Measurements from ENCODE around the gene ATP2B1. TPM values are rescaled to one million over a fixed set of nuclear protein-coding genes. Genes with fewer than 3 reads are reported as not detected.
"Not testable (repeated sequence)": the region's sequence is repeated elsewhere in the genome, so short reads cannot be mapped to it uniquely, and the experiment has no call there.

The ATP2B1 gene
- total RNA-seq: 43.3 TPM

DNA sequence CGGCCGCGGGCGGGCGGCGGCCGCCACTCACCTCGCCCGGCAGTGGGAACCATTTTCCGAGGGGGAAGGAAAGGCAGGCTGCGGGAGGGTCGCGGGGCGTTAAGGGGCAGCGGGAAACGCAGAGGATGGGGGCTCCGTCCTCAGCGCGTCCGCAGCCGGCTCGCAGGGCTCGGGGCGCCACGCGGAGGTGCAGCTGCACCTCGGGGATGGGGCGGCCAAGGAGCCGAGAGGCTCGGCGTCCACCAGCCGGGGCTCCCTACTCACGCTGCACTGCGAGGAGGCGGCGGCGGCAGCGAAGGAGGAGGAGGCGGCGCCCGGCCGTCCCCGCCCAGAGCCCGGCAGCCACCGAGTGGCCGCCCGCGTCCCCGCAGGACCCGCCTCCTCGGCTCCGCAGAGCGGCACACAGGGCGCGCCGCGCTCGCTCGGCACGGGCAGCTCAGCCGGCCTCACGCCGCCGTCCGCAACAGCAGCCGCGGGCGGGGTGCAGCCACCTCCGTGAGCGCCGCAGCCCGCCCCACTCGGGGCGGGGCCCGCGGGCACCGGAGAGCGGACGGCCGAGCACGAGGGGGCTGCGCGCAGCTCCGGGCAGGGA lies at the start of gene ATP2B1:
Gene ATP2B1 (minus strand): TSS at position 274 of the 592 bp plus-strand sequence. CDS start 52,952 bp downstream, outside the sequence.
- ATAC-seq (peak; percentile 71), DNase-seq (ENCODE audit: low spot score) (peak; percentile 89)
- intact Hi-C loops (cut with DNase I): no loop called here

DNA sequence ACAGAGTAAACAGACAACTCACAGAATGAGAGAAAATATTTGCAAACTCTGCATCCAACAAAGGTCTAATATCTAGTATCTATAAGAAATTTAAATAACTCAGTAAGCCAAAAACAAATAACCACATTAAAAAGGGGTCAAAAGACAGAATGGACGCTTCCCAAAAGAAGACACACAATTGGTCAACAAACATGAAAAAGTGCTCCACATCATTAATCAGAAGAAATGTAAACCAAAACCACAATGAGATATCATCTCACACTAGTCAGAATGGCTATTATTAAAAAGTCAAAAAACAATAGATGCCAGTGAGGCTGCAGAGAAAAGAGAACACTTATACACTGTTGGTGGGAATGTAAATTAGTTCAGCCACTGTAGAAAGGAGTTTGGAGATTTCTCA lies 49.3 kb upstream of the ATP2B1 start:
- intact Hi-C loops (cut with DNase I); ATAC-seq; DNase-seq (ENCODE audit: low spot score): not testable (repeated sequence)

- DNase-seq (ENCODE audit: low spot score) (no peak), ATAC-seq (peak; percentile 89)
- intact Hi-C loops (cut with DNase I): no loop called here
Observed at GRCh38 chr12:89756585-89757398, 48.2 kb upstream of the ATP2B1 start.

DNA sequence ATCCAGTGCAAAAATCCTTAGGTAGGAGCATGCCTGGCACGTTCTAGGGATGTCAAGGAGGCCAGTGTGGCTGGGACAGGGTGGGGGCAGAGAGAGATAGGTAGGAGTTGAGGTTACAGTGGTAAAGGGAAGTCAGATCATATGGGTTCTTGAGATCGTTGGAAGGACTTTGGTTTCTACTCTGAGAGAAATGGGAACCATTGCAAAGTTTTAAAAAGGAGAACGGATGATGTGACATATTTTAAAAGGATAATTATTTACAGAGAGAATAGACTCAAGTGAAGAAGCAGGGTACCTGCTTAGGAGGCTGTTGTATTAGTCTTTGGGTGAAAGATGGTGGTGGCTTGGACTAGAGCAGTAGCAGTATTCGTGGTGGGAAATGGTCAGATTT lies 47.6 kb upstream of the ATP2B1 start:
- DNase-seq (ENCODE audit: low spot score): no peak
- ATAC-seq: peak; percentile 56
- intact Hi-C loops (cut with DNase I): no loop called here

DNA sequence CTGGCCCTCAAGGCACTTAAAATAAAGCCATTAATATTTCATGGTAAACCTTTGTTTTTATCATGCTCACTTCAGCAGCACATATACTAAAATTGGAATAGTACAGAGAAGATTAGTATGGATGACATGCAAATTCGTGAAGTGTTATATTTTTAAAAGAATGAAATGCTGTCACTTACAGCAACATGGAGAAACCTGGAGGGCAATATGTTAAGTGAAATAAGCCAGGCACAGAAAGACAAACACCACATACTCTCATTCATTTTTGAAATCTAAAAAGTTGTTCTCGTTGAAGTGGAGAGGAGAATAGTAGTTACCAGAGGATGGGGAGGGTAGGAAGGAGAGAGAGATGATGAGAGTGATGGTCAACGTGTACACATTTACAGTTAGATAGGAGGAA lies 45.4 kb upstream of the ATP2B1 start:
- DNase-seq (ENCODE audit: low spot score) (no peak), ATAC-seq (no peak)

GRCh38 chr12:89752341-89752740 lies 43.7 kb upstream of the ATP2B1 start:
- intact Hi-C loops (cut with DNase I): no loop called here
- no peak for ATAC-seq
- DNase-seq (ENCODE audit: low spot score): no peak

More for the DNA sequence above, 45.4 kb upstream of the ATP2B1 start:
- intact Hi-C loops (cut with DNase I): no loop called here

GRCh38 chr12:89750389-89751351 lies 42.0 kb upstream of the ATP2B1 start:
- DNase-seq (ENCODE audit: low spot score): no peak
- intact Hi-C loops (cut with DNase I): no loop called here
- no peak for ATAC-seq

- intact Hi-C loops (cut with DNase I): no loop called here
- DNase-seq (ENCODE audit: low spot score) (no peak), ATAC-seq (no peak)
Observed at GRCh38 chr12:89748791-89749190, 40.2 kb upstream of the ATP2B1 start.

- no peak for ATAC-seq
- intact Hi-C loops (cut with DNase I): no loop called here
Observed at GRCh38 chr12:89745286-89745685, 36.6 kb upstream of the ATP2B1 start.

DNA sequence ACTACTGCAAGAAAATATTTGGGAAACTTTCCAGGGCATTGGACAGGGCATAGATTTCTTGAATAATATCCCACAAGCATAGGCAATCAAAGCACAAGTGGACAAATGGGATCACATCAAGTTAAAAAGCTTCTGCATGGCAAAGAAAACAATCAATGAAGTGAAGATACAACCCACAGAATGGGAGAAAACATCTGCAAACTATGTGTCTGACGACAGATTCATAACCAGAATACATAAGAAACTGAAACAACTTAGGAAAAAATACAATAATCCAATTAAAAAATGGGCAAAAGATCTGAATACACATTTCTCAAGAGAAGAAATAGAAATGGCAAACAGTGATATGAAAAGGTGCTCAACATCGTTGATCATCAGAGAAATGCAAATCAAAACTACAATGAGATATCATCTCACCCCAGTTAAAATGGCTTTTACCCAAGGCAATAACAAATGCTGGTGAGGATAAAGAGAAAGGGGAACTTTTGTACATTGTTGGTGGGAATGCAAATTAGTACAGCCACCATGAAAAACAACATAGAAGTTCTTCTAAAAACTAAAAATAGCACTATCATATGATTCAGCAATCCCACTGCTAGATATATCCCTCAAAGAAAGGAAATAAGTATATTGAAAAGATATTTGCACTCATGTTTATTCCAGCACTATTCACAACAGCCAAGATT lies 33.8 kb upstream of the ATP2B1 start:
- intact Hi-C loops (cut with DNase I): no loop called here
- no peak for DNase-seq (ENCODE audit: low spot score)
- no peak for ATAC-seq

More at GRCh38 chr12:89745286-89745685, 36.6 kb upstream of the ATP2B1 start:
- no peak for DNase-seq (ENCODE audit: low spot score)

- DNase-seq (ENCODE audit: low spot score) (no peak), ATAC-seq (no peak)
- intact Hi-C loops (cut with DNase I): no loop called here
Observed at GRCh38 chr12:89740943-89741342, 32.3 kb upstream of the ATP2B1 start.

- intact Hi-C loops (cut with DNase I): no loop called here
- no peak for ATAC-seq
- no peak for DNase-seq (ENCODE audit: low spot score)
Observed at GRCh38 chr12:89736995-89737394, 28.4 kb upstream of the ATP2B1 start.

- intact Hi-C loops (cut with DNase I): no loop called here
Observed at GRCh38 chr12:89733579-89734201, 25.1 kb upstream of the ATP2B1 start.

DNA sequence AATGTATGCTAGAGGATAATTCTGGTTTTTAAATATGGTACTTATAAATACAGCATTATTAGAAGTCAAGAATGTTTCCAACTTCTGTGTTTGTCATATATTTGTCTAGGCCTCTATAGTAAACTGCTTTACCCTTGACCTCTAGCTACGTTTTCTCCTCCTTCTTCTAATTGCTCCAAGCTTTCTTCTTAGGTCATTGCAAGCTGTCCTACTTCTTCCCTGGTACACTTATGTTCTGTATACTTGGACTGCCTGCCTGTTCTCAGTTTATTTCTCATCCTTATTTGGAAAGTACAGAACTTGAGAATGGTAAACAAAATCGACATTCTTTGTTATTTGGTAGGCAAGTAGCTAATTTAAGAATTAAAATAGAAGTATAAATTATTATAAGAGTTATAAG lies 23.9 kb upstream of the ATP2B1 start:
- DNase-seq (ENCODE audit: low spot score): no peak
- intact Hi-C loops (cut with DNase I): no loop called here

More at GRCh38 chr12:89733579-89734201, 25.1 kb upstream of the ATP2B1 start:
- no peak for ATAC-seq
- no peak for DNase-seq (ENCODE audit: low spot score)

DNA sequence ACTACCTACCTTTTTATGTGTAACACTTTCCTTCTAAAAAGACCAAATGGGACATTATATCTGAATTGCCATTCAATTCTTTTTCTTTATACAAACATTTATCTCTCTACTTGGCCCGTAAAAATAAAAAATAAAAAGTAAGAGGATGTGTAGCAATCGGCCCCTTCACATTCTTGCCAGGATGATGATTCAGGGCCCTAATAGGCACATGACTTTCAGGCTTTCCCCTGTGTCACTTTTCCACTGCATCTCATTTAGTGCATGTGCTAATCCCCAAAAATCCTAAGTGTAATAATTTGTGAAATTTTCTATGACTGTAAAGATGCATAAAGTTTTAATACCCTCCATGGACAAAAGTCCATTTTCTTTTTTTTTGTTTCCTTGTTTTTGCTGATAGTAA lies 23.0 kb upstream of the ATP2B1 start:
- intact Hi-C loops (cut with DNase I): no loop called here
- ATAC-seq (peak; percentile 67), DNase-seq (ENCODE audit: low spot score) (no peak)

More for the DNA sequence above, 23.9 kb upstream of the ATP2B1 start:
- ATAC-seq: no peak

DNA sequence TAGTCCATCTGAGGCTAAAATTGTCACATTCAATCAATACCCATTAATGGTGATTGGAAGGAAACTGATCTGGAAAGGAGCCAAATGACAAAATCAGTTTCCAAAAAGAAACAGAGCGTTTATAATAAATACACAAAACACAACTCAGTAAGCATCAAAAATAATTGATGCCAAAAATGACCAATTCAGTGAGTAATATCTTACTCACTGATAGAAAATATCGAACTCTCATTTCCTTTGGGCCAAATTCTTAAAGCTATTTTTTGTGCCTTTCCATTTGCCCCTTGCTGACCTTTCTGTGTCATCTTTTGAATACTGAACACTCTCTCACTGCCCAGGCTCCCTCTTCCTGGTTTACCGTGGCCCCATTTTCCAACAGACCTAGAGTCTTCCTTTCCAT lies 22.5 kb upstream of the ATP2B1 start:
- intact Hi-C loops (cut with DNase I): no loop called here
- ATAC-seq (no peak), DNase-seq (ENCODE audit: low spot score) (no peak)

DNA sequence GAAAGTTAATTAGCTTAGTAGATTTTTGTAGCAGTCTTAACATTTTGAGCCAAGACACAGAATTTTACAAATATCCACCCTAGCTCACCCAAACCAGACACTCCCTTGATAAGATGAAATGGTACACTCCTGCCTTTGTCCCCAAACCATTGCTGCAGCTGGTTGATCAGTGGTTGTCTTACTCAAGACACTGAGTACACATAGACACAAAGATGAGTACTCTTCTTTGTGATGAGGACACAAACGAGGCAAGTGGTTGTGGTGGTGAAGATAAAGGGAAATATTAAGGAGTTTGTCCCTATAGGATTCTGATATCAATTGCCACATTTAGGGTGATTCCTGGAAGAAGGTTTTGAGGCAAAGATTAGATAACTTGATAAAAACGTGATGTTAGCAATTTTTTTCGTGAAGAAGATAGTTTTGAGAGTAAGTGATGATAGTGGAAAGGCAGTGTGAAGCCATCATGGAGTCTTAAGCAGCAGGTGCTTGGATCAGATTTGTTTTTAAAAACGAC lies 21.4 kb upstream of the ATP2B1 start:
- DNase-seq (ENCODE audit: low spot score) (no peak), ATAC-seq (no peak)
- intact Hi-C loops (cut with DNase I): no loop called here

DNA sequence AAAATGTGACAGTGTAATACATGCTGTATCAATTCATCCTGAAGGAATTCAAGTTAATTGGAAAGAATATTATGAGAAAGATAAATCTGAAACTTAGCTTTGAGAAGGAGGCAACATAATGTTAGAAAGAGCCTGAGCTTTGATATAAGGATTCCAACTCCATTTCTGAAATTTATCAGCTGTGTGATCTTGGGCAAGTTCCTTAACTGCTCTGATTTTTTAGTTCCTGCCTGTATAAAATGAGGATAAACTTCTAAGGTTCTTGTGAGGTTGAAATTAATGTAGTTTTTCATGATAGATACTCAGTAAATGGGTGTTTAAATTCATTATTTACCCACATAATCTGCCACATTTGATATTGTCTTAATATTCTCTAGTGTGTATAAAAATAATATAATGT lies 14.6 kb upstream of the ATP2B1 start:
- ATAC-seq (no peak), DNase-seq (ENCODE audit: low spot score) (no peak)
- intact Hi-C loops (cut with DNase I): no loop called here
